Measurements from ENCODE around the gene SSB.
"Not testable (repeated sequence)": the region's sequence is repeated elsewhere in the genome, so short reads cannot be mapped to it uniquely, and the experiment has no call there.

Gene SSB

DNA sequence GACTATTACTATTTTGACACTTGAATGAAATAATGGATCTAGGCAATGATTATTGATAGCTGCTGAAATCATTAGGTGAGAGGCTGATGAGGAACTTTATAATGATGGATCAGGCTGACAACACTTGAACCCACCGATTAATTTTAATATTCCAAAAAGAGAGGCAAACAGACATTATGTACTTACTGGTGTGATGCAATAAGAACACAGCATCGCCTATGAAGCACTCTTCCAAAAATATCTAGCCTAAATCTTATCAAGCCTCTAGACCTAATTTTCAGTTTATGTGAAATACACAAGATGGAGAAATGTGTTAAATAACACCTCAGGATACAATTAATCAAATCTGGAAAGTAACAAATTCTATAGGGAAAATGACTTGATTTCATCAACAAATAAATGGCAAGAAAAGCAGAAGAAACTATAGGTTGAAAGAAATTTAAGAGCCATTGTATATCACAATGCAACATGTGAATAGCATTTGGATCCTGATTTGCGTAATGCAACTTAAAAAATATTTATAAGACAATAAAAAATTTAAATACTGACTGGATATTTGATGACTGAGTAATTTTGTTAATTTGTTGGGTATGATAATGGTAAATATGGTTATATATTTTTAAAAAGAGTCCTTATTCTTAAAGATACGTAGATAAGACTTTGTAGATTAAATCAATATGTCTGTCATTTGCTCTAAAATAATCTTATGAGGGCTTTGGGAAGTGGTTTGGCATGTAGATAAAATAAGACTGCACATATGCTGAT, 17.2 kb upstream of the SSB start:
- DNase-seq (ENCODE audit: low read depth in 3 of 3), result no peak

DNA sequence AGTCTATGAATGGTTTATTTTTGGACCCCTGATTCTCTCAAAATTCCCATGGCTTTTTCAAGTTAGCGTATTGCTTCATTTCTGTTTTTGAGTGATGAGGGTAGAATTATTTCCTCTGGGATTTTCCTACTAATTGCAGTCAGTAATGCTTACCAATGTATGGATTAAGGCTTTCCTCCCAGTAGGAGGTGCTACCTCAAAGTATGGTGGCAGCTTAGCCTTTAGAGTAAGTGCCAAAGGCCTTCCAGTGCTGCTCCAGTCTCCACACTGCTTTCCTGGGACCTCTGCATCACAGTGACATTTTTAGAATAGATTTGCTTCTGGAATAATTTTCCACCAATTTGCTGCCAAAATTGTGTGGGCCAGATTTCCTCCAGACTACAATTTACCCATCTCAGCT, 16.2 kb upstream of the SSB start:
- DNase-seq (ENCODE audit: low read depth in 3 of 3), result no peak

DNA sequence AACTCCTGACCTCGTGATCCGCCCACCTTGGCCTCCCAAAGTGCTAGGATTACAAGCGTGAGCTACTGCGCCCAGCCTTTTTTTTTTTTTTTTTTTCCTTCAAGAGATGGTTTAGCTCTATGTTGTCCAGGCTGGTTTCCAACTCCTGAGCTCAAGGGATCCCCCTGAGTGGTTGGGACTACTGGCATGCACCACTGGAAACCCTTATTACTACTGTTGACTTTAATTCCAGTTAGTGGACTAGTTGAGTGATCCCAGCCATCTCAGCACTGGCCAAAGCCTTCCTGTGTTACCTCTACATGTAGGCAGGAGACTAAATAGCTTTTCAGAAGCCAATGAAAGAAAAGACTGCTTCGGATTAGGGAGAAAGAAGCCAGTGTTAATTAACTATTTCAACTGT, 8.1 kb upstream of the SSB start:
- no peak for DNase-seq (ENCODE audit: low read depth in 3 of 3)

DNA sequence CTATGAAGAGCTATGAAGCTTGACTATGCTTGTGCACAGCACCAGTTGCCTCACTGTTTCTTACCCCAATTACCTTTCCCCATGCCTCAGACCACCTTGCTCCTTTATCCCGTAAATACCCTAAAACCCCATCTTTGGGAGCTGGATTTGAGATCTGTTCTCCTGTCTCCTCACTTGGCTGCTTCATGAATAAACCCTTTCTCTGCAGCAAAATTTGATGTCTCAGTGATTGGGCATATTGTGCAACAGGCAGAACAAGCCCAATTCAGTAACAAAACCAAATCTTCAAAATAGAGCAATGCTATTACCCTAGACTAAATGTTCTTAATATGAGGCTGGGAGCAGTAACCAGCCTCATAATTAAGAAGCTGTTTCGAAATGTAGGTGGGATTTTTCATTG, 3.5 kb upstream of the SSB start:
- no peak for DNase-seq (ENCODE audit: low read depth in 3 of 3)

DNA sequence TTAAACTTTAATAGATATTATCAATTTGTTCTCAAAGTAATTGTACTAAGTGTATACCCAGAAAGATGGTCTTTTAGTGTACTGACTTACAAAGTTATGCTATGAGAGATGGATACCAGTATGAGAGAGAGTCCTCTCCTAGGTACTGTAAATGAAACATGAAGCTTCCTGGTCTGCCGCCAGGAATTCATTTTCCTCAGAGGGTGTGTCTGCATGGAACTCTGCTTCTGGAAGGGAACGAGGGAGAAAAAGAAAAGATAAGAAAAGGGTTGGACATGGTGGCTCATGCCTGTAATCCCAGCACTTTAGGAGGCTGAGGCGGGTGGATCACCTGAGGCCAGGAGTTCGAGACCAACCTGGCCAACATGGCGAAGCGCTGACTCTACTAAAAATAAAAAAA, 2.2 kb upstream of the SSB start:
- DNase-seq (ENCODE audit: low read depth in 3 of 3), result no peak

DNA sequence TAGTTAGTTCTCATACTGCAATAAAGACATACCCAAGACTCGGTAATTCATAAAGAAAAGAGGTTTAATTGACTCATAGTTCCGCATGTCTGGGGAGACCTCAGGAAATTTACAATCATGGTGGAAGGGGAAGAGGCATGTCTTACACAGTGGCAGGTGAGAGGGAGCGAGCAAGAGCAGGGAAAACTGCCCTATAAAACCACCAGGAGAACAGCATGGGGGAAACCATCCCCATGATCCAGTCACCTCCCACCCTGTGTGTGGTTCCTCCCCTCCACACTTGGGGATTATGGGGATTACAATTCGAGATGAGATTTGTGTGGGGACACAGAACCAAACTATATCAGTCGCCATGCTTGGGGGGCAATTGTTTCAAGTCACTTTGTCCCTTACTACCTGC, 1.1 kb upstream of the SSB start:
- no peak for DNase-seq (ENCODE audit: low read depth in 3 of 3)

GRCh38 chr2:169798397-169798717, 314 bp upstream of the SSB start:
- DNase-seq (ENCODE audit: low read depth in 3 of 3), result no peak

GRCh38 chr2:169803480-169803879, 4.8 kb downstream of the SSB start:
- DNase-seq (ENCODE audit: low read depth in 3 of 3), result no peak

GRCh38 chr2:169806586-169806985, 7.9 kb downstream of the SSB start:
- DNase-seq (ENCODE audit: low read depth in 3 of 3), result no peak

DNA sequence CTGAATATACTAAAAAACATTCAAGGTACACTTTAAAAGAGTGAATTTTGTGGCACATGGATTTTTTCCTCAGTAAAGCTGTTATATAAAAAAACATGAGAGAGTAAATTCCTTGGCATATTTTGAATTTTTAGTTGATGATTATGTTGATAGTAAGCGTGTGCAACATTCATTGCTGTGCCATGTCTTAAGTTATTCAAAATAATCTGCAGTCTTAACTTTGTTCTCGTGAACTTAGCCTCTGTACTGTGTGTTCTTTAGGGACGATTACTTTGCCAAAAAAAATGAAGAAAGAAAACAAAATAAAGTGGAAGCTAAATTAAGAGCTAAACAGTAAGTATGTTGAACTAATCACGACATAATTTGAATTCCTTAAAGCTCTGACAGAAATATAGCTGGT, 9.6 kb downstream of the SSB start:
- DNase-seq (ENCODE audit: low read depth in 3 of 3), result no peak

DNA sequence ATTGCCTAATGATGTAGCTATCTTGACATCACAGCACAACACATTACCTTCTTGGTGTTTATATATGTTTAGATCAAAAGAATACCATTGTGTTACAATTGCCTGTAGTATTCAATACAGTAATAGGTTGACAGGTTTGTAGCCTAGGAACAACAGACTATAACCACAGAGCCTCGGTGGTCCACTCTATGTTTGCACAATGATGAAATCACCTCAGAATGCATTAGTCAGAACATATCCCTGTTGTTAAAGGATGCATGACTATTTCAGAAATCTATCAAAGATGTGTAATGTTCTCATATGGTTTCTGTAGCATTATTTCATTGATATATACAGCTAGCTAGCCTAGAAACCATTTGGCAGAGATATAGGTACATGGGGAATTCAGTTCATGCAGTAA, 17.2 kb downstream of the SSB start:
- DNase-seq (ENCODE audit: low read depth in 3 of 3), result no peak

DNA sequence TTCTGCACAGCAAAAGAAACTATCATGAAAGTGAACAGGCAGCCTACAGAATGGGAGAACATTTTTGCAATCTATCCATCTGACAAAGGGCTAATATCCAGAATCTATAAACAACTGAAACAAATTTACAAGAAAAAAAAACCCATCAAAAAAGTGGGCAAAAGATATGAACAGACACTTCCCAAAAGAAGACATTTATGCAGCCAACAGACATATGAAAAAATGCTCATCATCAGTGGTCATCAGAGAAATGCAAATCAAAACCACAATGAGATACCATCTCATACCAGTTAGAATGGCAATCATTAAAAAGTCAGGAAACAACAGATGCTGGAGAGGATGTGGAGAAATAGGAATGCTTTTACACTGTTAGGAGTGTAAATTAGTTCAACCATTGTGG, 18.3 kb downstream of the SSB start:
- DNase-seq (ENCODE audit: low read depth in 3 of 3), result not testable (repeated sequence)

GRCh38 chr2:169817369-169817768, 18.7 kb downstream of the SSB start:
- DNase-seq (ENCODE audit: low read depth in 3 of 3), result not testable (repeated sequence)

- no peak for DNase-seq (ENCODE audit: low read depth in 3 of 3)
These were observed 19.6 kb downstream of the SSB start for GRCh38 chr2:169818241-169818640.

- DNase-seq (ENCODE audit: low read depth in 3 of 3), result no peak
These were observed 20.4 kb downstream of the SSB start for GRCh38 chr2:169819106-169819505.

GRCh38 chr2:169820101-169820500, 21.4 kb downstream of the SSB start:
- DNase-seq (ENCODE audit: low read depth in 3 of 3), result not testable (repeated sequence)

DNA sequence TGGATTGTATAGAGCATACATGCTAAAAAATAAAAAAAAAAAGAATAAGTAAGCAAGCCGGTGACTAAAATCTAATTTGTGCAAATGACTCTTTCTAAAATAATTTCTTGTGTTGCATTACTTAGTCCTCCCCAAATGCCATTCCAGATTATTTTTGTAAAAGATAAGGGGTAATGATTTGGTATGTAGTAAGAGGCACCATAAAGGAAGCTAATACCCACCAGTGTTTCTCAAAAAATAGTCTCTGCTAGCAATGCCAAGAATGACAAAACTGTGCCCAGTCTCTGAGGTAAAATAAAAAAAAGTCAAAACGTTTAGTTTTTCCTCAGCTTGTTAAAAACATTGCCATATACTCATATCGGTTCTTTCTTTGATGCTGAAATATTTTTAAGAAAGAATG, 23.4 kb downstream of the SSB start:
- DNase-seq (ENCODE audit: low read depth in 3 of 3), result no peak

- no peak for DNase-seq (ENCODE audit: low read depth in 3 of 3)
These were observed 24.2 kb downstream of the SSB start for GRCh38 chr2:169822785-169823392.

DNA sequence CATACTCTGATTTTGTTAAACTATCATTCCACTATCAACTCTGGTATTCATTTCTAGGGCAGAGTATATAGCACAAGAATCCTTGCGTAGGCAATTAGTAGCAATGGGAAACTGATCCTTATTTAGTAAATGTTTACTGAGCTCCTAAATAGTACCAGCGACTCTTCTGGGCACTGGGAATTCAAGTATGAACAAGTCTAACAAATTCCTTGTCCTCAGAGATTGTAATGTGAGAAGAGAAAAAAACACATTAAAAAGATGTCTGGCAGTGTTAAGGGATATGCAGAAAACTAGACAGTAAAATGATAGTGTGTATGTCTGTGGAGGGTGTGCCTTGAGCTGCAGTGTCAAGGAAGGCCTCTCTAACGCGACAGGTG, 25.3 kb downstream of the SSB start:
- DNase-seq (ENCODE audit: low read depth in 3 of 3), result no peak

- peak; percentile 58 to 79 (median 61) for DNase-seq (ENCODE audit: low read depth in 3 of 3)
These were observed 26.0 kb downstream of the SSB start, which contains the start of gene METTL5 for GRCh38 chr2:169824373-169825333. Gene METTL5, minus strand, starts transcription at chr2:169824905. Its CDS starts 308 bp downstream, at chr2:169824597.

DNA sequence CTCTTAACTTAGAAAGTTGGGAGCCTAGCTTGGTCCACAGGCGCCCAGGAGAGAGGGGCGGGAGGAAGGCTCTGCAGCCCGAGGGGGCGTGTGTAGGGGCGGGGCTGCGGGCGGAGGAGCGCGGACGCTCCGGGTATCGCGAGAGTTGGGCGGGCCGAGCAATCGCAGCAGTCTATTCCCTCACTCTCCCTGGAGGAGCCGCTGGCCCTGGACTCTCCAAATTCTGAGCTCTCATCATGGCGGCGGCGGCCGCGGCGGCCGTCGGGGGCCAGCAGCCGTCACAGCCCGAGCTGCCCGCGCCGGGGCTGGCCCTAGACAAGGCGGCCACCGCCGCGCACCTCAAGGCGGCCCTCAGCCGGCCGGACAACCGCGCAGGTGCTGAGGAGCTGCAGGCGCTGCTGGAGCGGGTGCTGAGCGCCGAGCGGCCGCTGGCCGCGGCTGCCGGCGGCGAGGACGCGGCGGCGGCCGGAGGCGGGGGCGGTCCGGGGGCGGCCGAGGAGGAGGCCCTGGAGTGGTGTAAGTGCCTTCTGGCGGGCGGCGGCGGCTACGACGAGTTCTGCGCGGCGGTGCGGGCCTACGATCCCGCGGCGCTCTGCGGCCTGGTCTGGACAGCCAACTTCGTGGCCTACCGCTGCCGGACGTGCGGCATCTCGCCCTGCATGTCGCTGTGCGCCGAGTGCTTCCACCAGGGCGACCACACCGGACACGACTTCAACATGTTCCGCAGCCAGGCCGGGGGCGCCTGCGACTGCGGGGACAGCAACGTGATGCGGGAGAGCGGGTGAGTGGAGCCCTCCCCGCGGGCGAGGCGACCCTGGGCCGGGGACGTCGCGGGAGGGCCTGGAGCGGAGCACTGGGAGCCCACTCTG, 28.8 kb downstream of the SSB start, which contains the start of gene UBR3:
Gene UBR3, plus strand, starts transcription at position 183 of the 869 bp plus-strand sequence. Its CDS starts 54 bp downstream, at position 237.
- peak; percentile 83 to 91 (median 84) for DNase-seq (ENCODE audit: low read depth in 3 of 3)
